HCT116 (cell line): ENCODE measurements around the gene KLHL18. TPM values are rescaled to one million over a fixed set of nuclear protein-coding genes. Genes with fewer than 3 reads are reported as not detected.

Source experiments
- CBX3 ChIP-seq: IDR thresholded peaks from 2 replicates; pipeline ENCODE4 v1.6.1; 2012; ENCODE audit warnings: low read depth
- CTCF ChIP-seq, 3 experiments: fragments of 200-600 bp in 1 of 3; sonication (generic) in 1 of 3; IDR thresholded peaks in 2 of 3; conservative IDR thresholded peaks in 1 of 3; 2 replicates each; pipeline ENCODE4 v1.5.1; 2012 to 2017; ENCODE audit warnings: low read depth in 2 of 3, low read length in 2 of 3, antibody characterized with exemption in 1 of 3, borderline replicate concordance in 1 of 3, control low read depth in 1 of 3, mild to moderate bottlenecking in 1 of 3, mixed read lengths in 1 of 3, mixed run types in 1 of 3, moderate library complexity in 1 of 3; ENCODE audit not compliant: insufficient read depth in 1 of 3
- EZH2 ChIP-seq: fragments of 200-600 bp; sonication (generic); IDR thresholded peaks from 2 replicates; pipeline ENCODE4 v1.6.1; 2017; ENCODE audit warnings: antibody characterized with exemption, mixed run types
- EZH2phosphoT487 ChIP-seq: fragments of 200-600 bp; IDR thresholded peaks from 2 replicates; pipeline ENCODE4 v1.6.1; 2018; ENCODE audit warnings: antibody characterized with exemption, borderline replicate concordance
- FOSL1 ChIP-seq: IDR thresholded peaks from 2 replicates; pipeline ENCODE4 v1.6.1; 2012; ENCODE audit warnings: low read depth
- REST ChIP-seq: IDR thresholded peaks from 2 replicates; pipeline ENCODE4 v1.6.1; 2012; ENCODE audit warnings: low read depth
- SIN3A ChIP-seq: IDR thresholded peaks from 2 replicates; pipeline ENCODE4 v1.6.1; 2012; ENCODE audit warnings: low read depth
- ZFX ChIP-seq: fragments of 450-650 bp; IDR thresholded peaks from 2 replicates; pipeline ENCODE4 v1.6.1; 2017
- total RNA-seq: library from RNA; stranded (reverse); gene quantifications from one replicate; pipeline ENCODE4 v1.2.1, GENCODE V29; 2021; ENCODE audit not compliant: unreplicated experiment

Gene KLHL18
- total RNA-seq, 1 experiment from 2014 or later, result 32.3 TPM

GRCh38 chr3:47380601-47381316 is 98.0 kb downstream of the KLHL18 start, which contains the start of gene PTPN23 (continued):
- no peak for TF ChIP-seq CTCF (IDR thresholded peaks at IDR 0.05 in 2 of 3, conservative IDR thresholded peaks at IDR 0.05 in 1 of 3; ENCODE audit: borderline replicate concordance in 1 of 3, insufficient read depth in 1 of 3, low read depth in 2 of 3, low read length in 2 of 3)
- TF ChIP-seq REST, result no peak
- peak; percentile 76 for TF ChIP-seq ZFX
- no peak for TF ChIP-seq SIN3A
- no peak for TF ChIP-seq FOSL1
- no peak for TF ChIP-seq EZH2phosphoT487
- no peak for TF ChIP-seq CBX3
- TF ChIP-seq EZH2, result no peak
